AG08395 (cell line): ENCODE results near the gene FMC1.
"Not testable (repeated sequence)": the region's sequence is repeated elsewhere in the genome, so short reads cannot be mapped to it uniquely, and the experiment has no call there.

Source experiments
- DNase-seq: peaks from one replicate; pipeline ENCODE4 v3.0.0; 2012; ENCODE audit warnings: mixed read lengths, low spot score

FMC1 gene

DNA sequence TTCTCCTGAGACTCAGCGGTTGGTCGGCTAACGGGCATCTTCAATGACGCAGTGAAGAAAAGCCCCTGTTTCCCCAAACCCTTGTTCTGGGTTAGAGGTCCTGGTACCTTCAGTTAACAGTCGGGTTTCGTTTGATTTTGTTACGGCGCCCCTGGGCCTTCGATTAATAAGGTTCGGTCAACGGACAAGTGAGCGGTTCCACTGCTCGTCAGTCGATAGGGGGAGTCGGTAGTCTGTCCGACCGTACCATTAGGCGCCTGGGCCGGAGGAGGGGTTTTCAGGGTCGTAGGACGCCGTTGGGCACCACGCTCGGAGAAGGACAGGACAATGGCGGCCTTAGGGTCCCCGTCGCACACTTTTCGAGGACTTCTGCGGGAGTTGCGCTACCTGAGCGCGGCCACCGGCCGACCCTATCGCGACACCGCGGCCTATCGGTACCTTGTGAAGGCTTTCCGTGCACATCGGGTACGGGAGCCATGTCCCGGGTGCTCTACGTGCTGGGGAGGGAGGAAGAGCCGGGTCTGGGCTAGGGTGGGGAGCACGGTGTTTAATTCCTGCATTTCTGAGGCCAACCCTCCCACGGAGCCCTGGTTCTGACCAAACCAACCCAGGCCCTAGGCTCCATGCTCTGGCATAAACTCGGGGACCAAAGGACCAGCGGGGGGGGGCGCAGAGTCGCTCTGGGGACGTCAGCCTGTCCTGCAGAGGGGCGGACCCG lies at the start of gene FMC1:
TSS of gene FMC1 (plus strand) at position 280 of the 718 bp plus-strand sequence. CDS start at position 328, 48 bp downstream.
- peak; percentile 92 for DNase-seq

GRCh38 chr7:139292821-139293220 lies 48.3 kb upstream of the FMC1 start:
- DNase-seq = no peak

DNA sequence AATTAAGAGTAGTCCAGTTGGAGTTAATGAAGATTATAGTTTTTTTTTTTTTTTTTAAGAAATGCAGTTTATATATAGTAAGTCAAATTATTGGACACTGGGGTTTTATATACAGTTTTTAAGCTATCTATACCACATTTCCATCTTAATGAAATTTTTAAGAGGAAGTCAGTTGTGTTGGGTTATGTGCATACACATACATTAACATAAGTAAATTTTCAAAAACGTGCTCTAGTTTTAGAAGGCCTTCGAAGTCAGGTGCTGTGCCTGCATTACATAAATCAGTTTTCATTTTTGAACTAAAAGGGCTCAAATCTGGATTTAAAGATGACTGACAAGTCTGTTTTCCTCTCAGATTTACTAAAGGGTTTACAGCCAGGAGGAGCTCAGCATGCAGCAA lies 47.6 kb upstream of the FMC1 start:
- no peak for DNase-seq

DNA sequence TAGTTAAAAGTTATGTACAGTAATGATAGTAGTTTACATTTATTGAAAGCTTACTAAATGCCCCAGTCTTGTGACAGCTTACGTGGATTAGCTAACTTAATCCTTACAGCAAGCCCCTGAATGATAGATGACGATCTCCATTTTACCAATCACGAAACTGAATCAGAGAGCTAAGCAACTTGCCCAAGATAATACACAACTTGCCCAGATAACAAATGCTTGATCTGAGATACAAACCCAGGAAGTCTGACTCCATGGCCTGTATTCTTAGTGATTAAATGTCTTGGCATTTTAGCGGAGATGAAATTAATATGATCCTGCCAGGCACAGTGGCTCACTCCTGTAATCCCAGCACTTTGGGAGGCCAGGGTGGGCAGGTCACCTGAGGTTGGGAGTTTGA lies 46.9 kb upstream of the FMC1 start:
- DNase-seq = no peak

- no peak for DNase-seq
Observed at GRCh38 chr7:139294951-139295575, 46.1 kb upstream of the FMC1 start.

- no peak for DNase-seq
Observed at GRCh38 chr7:139297795-139298194, 43.3 kb upstream of the FMC1 start.

GRCh38 chr7:139299296-139299695 lies 41.8 kb upstream of the FMC1 start:
- DNase-seq = no peak

DNA sequence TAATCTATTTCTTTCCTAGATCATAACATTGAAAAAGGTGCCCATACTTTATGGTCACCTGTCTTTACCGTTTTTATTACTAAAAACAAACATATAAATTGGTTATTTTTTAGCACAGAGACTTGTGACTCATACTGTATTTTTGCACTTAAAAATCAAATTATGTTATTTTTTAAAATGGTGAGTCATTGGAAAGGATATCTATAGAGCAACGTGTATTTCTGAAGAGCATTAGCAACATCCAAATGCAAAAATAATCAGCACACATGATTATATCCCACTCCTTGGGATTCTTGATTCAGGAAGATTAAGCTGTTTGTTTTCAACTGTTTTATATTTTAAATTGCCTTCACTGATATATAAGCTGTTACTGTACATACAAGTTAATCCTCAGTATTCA lies 40.7 kb upstream of the FMC1 start:
- DNase-seq = no peak

- no peak for DNase-seq
Observed at GRCh38 chr7:139304517-139304916, 36.6 kb upstream of the FMC1 start.

DNA sequence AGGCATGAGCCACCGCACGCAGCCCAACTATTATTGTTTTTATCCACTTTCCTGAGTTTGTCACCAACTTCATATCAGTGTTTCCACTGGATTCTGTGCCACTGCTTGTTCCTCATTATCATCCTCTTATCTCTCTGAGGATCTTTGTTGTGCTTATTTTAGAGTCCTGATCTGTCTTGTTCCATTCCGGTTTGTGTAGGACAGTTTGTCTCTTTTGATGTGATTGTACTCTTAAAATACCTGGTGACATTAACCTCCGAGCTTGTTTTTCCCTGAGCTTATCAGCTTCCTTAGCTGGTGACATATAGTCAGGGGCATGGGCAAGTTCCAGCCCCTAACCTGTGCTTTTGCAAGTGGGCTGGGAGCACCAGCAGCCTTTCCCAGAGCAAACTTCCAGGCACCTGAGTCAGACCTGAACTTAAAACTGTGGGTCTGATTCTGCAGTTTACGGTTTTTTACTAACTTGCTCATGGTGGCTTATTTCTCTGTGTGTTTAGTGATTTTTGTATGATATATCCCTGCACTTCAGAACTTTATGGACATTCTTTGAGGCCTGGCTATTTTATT lies 23.1 kb upstream of the FMC1 start:
- DNase-seq = no peak

GRCh38 chr7:139321071-139321745 lies 19.9 kb upstream of the FMC1 start:
- DNase-seq = peak; percentile 36

- DNase-seq = not testable (repeated sequence)
Observed at GRCh38 chr7:139324709-139325108, 16.4 kb upstream of the FMC1 start.

- peak; percentile 89 for DNase-seq
Observed at GRCh38 chr7:139328375-139328774, 12.8 kb upstream of the FMC1 start.

DNA sequence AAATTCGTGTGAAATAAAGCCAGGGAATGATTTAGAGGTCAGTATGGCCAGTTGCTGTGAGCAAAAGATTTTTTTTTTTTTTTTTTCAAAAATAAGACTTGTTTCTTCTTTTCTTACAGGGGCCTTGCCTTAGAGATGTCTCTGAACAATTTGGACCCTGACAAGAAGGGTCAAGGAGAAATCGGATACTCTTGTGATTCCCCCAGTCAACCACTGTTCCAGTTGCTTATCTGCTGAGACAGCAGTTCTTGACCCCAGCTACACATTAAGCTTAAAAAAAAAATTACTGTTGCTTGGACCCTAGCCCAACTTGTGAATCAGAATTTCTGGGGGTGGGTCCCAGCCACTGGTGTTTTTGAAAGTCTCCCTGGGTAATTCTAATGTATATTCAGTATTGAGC lies 12.0 kb upstream of the FMC1 start:
- no peak for DNase-seq

DNA sequence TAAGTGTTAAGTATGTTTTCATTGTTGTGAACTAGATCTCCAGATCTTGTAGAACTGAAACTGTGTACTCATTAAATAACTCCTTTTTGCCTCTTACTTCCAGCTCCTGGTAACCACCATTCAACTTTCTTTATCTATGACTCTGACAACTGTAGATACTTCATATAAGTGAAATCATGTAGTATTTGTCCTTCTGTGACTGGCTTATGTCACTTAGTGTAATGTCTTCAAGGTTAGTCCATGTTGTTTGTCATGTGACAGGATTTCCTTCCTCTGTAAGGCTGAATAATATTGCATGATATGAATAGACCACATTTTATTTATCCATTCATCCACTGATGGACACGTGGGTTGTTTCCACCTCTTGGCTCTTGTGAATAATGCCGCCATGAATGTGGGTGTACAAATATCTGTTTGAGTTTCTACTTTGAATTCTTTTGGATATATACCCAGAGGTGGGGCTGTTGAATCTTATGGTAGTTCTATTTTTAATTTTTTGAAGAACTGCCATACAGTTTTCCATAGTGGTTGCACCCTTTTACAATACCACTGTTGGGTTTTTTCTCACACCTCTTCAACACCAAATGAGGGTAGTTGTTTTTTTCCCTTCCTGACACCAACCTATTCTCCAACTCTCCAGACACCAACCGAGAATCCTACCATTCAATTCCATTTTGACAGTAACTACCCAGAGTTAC lies 10.7 kb upstream of the FMC1 start:
- DNase-seq = no peak

- DNase-seq = no peak
Observed at GRCh38 chr7:139332697-139333359, 8.3 kb upstream of the FMC1 start.

GRCh38 chr7:139333443-139333842 lies 7.7 kb upstream of the FMC1 start:
- DNase-seq = not testable (repeated sequence)

DNA sequence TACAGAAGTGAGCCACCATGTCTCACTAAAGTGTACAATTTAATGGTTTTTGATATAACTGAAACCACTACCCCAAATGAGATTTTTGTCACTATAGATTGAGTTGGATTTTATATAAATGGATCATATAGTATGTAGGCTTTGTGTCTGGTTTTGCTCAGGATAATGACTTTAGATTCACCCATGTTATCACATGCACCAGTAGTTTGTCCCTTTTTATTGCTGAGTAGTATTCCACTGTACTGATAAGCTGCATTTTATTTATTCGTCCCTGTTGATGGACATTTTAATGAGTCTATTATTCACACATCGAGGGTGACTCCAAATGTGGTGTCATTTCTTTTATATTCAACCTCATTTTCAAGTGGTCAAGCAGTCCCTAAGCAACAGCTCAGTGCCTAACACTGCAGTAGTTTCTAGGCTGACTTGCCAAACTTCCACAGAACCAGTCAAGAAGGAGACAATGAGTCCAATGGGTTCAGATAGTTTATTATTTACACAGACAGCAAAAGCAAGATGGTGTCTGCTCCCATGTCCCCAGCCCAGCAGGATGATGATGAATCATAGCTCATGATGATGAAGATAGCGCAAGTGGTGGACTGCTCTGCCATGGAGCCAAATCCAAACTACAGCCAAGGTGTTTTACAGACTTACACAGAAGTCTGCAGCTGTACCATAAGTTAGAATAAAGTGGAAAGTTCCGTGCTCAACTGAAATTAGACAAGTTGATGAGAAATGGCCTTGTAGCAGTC lies 6.6 kb upstream of the FMC1 start:
- DNase-seq = no peak

DNA sequence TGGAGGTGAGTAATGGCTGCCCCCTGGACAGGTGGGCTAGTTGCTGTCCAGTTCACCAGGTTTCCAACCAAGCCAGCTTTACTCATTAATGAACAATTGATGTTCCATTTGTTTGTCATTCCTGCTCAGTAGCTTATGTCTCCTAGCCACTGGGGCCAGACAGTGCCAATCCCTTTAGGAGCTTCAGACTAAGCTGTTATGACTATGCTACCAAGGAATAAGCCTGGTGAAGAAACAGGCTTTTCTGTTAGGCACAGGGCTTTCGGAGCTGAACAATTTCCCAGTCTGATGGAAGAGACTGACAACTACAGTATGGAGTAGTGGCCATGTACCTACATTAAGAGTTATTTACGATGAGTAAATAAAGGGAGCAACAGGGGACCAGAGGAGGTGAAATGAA lies 2.1 kb upstream of the FMC1 start:
- DNase-seq = no peak

DNA sequence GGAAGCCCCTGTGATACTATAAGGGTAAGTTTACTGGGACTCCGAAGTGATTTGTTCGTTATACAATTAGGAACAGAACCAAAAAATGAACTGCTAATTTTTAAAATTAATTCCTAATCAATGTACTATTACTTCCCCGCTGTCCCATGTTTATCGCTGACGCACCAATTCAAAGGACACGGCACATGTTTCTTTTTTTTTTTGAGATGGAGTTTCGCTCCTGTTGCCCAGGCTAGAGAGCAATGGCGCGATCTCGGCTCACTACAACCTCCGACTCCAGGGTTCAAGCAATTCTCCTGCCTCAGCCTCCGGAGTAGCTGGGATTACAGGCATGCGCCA lies 1.5 kb upstream of the FMC1 start:
- DNase-seq = no peak
